ENCODE data around the gene TUBA4A. TPM values are rescaled to one million over a fixed set of nuclear protein-coding genes. Genes with fewer than 3 reads are reported as not detected.
A peak's percentile ranks its signal among the peaks of the same experiment; 100 is the strongest.

TUBA4A gene
- polyA plus RNA-seq, 1 experiment = 22.4 TPM

DNA sequence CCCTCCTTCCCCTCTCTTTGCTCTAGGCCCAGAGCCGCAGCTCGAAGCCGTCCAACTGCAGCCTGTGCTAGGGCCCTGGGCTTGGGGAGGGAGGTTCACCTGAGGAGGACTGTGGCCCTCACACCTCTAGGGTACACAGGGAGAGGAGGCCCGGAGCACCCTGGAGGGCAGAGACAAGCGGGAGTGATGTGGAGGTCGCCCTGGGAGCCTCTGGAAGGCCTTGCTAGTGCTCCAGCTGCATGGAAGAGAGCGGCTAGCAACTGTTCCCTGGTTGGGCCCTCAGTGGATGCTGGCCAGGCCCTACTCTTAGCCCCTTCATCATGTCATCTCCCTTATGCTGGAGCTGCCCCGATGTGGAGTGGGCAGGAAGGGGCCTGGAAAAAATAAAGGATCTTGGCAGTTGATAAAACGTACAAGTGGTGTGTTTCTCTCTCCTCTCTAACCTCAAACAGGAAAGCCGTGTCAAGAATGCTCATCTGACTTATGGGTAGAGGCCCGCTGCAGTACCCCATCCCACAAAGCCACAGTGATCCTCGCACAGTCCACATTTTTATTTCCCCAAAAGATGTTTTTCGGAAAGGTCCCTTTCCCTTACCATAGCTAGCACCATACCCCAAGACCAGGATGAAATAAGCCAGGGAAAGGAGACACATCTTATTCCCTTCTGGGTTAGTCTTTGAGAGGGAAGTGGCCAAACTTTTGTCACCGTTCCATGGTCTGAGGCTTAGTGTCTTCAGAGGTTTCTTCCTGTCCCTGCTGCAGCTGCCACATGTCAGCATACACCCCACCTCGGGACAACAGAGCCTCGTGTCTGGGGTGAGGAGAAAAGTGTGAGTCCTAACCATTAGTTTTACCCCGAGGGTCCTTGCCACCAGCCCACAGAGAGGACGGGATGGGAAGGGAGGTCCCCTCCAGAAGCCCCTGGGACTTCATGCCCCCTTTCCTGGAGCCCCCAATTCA is 44.2 kb downstream of the TUBA4A start:
- DNase-seq (ENCODE audit: low read depth, low spot score) = no peak
- TF ChIP-seq, protein P1, sequence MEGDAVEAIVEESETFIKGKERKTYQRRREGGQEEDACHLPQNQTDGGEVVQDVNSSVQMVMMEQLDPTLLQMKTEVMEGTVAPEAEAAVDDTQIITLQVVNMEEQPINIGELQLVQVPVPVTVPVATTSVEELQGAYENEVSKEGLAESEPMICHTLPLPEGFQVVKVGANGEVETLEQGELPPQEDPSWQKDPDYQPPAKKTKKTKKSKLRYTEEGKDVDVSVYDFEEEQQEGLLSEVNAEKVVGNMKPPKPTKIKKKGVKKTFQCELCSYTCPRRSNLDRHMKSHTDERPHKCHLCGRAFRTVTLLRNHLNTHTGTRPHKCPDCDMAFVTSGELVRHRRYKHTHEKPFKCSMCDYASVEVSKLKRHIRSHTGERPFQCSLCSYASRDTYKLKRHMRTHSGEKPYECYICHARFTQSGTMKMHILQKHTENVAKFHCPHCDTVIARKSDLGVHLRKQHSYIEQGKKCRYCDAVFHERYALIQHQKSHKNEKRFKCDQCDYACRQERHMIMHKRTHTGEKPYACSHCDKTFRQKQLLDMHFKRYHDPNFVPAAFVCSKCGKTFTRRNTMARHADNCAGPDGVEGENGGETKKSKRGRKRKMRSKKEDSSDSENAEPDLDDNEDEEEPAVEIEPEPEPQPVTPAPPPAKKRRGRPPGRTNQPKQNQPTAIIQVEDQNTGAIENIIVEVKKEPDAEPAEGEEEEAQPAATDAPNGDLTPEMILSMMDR (IDR thresholded peaks at IDR 0.05; ENCODE audit: low read depth, low read length) = no peak
- ChIA-PET CTCF (interaction anchor here (1.0 to 2.6 kb wide), 3 partner anchors 50 to 300 kb away, joined by 3 to 9 read pairs (median 6); partner anchors contain the start of gene NHEJ1), POLR2A (interaction anchor here (0.6 to 3.6 kb wide), 2 partner anchors 9 to 156 kb away, joined by 4 to 37 read pairs; partner anchors contain the start of gene ABCB6)
- no peak overlapping the region for H3K4me3 ChIP-seq (ENCODE audit: low read depth, low read length)
- H3K9me3 ChIP-seq (ENCODE audit: control insufficient read depth, insufficient read depth, low read length) = no peaks in the 10 kb centered on the region; the same call in none of the 2 replicates
- H3K27ac ChIP-seq (ENCODE audit: low read depth, low read length) = no peak overlapping the region
- no peaks in the 10 kb centered on the region for H3K27me3 ChIP-seq (ENCODE audit: control insufficient read depth, insufficient read depth, low read length)

DNA sequence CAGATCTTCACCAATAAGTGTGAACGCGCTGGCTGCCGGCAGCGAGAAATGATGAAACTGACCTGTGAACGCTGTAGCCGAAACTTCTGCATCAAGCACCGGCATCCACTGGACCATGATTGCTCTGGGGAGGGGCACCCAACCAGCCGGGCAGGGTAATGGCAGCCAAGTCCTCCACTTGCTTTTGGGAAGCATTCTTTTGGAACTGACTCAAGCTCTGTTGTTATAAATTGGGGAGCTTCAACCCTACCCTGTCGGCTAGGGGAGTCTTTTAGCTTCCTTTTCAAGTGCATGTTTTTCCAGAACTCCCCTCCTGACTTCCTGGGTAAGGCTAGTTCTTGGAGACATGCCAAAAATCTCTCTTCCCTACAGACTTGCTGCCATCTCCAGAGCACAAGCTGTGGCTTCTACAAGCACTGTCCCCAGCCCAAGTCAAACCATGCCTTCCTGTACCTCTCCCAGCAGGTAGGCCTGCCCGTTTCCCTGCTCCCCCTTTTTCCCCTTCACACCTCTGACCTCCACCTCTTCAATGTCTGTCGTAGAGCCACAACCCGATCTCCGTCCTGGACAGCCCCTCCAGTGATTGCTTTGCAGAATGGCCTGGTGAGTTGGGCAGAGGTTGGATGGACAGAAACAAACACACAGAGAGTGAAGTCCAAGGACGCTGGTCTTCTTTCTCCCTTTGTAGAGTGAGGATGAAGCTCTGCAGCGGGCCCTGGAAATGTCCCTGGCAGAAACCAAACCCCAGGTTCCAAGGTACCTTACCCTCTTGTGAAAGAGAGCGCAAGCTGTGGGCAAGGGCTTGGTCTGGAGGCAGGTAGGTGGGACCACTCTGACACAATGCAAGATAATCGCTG is 45.6 kb downstream of the TUBA4A start:
- CTCF ChIA-PET = interaction anchor here (0.8 to 2.6 kb wide), 3 partner anchors 37 to 87 kb away, joined by 4 to 9 read pairs (median 6); partner anchors contain the start of gene NHEJ1
- TF ChIP-seq, protein P1 (IDR thresholded peaks at IDR 0.05; ENCODE audit: low read depth, low read length) = no peak
- POLR2A ChIA-PET = interaction anchor here (0.5 to 3.6 kb wide), 6 partner anchors 10 to 181 kb away, joined by 3 to 37 read pairs (median 3); partner anchors contain the start of genes ABCB6, ANKZF1 and ATG9A
- peak overlapping the region; percentile 39 for H3K27ac ChIP-seq (ENCODE audit: low read depth, low read length)
- no peaks in the 10 kb centered on the region for H3K27me3 ChIP-seq (ENCODE audit: control insufficient read depth, insufficient read depth, low read length)
- H3K9me3 ChIP-seq (ENCODE audit: control insufficient read depth, insufficient read depth, low read length) = no peaks in the 10 kb centered on the region; the same call in none of the 2 replicates
- H3K4me3 ChIP-seq (ENCODE audit: low read depth, low read length) = peak overlapping the region; percentile 83
- no peak for DNase-seq (ENCODE audit: low read depth, low spot score)

DNA sequence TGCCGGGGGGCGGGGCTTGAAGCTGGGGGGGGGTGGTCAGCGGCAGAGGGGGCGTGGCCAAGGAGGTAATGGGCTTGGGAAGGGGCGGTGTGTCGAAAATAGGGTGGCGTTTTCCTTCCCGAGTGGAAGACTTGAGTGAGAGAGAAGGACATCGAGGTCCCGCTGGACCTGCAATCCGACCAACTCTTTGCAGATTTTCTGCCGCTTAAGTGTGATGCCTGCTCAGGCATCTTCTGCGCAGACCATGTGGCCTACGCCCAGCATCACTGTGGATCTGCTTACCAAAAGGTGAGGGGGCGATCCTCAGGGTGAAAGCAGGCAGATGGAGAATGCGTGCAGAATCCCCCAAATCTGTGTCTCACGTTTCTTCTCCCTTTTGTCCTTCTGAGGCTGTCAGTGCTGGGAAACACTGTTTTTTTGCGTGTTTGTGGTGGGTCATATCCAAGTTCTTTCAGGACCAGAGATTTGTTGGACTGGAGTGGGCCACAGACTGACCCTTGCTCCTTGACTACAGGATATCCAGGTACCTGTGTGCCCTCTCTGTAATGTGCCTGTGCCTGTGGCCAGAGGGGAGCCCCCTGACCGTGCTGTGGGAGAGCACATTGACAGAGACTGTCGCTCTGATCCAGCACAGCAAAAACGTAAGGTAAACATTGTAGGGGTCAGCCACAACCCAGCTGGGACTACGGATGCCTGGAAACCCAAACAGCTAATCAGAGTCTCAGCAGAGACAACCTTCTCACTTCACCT is 46.4 kb downstream of the TUBA4A start:
- no peaks in the 10 kb centered on the region; the same call in none of the 2 replicates for H3K9me3 ChIP-seq (ENCODE audit: control insufficient read depth, insufficient read depth, low read length)
- POLR2A ChIA-PET = interaction anchor here (0.5 to 3.6 kb wide), 11 partner anchors 8 to 181 kb away, joined by 3 to 37 read pairs (median 3); partner anchors contain the start of genes ABCB6, ANKZF1, ATG9A and CNPPD1
- TF ChIP-seq, protein P1 (IDR thresholded peaks at IDR 0.05; ENCODE audit: low read depth, low read length) = no peak
- DNase-seq (ENCODE audit: low read depth, low spot score) = no peak
- CTCF ChIA-PET = interaction anchor here (1.8 to 2.6 kb wide), 3 partner anchors 48 to 88 kb away, joined by 5 to 9 read pairs (median 6); partner anchors contain the start of gene NHEJ1
- H3K27ac ChIP-seq (ENCODE audit: low read depth, low read length) = peak overlapping the region; percentile 78
- H3K4me3 ChIP-seq (ENCODE audit: low read depth, low read length) = peak overlapping the region; percentile 83
- no peaks in the 10 kb centered on the region for H3K27me3 ChIP-seq (ENCODE audit: control insufficient read depth, insufficient read depth, low read length)

DNA sequence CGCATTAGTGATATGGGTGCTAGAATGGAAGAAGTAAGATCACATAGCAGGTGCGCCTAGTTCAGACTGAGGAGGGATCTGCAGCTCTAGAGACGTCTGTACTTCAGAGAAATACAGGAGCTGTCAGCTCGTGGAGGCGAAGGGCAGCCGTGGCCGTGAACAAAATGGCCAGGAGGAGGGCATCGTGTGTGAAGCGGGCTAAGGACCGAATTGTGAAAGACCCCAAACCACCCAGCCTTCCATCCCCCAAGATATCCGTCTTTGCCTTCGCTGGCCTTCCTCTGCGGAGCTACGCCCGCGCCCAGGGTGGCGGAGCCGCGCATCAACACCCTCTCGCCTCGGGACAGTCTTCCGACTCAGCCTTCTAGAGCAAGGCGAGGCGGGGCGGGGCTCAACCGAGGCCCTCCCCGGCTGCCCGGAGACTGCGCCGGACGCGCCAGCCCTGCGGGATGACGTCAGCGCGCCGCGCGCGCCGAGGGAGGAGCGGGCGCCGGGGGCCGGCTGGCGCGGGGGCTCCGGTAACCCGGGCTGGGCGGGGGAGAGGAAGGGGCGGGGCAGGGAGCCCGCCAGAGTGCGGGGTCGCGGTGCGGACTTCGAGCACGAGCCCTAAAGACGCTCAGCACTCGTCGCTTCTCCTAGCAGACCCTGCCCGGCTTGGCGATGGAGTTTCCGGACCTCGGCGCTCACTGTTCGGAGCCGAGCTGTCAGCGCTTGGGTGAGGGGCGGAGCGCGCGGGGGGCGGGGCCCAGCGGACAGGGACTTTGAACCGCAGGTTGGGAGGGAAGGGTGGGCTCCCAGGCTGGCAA is 47.2 kb downstream of the TUBA4A start, which contains the start of gene ZFAND2B:
Gene ZFAND2B, plus strand, starts transcription at position 455 of the 806 bp plus-strand sequence. Its CDS starts 206 bp downstream, at position 661.
- Histone ChIP-seq H3K9me3 (ENCODE audit: control insufficient read depth, insufficient read depth, low read length) (peaks cover under 1% of the 10 kb centered on the region), H3K27ac (ENCODE audit: low read depth, low read length) (peak within 1 kb of the TSS; percentile 78), H3K4me3 (ENCODE audit: low read depth, low read length) (peak within 1 kb of the TSS; percentile 83), H3K27me3 (ENCODE audit: control insufficient read depth, insufficient read depth, low read length) (no peaks in the 10 kb centered on the region)
- peak; percentile 69 for DNase-seq (ENCODE audit: low read depth, low spot score)
- CTCF ChIA-PET = interaction anchor here (0.6 to 2.6 kb wide), 8 partner anchors 30 to 308 kb away, joined by 3 to 9 read pairs (median 3); partner anchors contain the start of gene CNPPD1
- POLR2A ChIA-PET = interaction anchor here (0.6 to 3.6 kb wide), 10 partner anchors 9 to 182 kb away, joined by 3 to 37 read pairs (median 4); partner anchors contain the start of genes ABCB6, CNPPD1, GLB1L and STK16
- TF ChIP-seq, protein P1 (IDR thresholded peaks at IDR 0.05; ENCODE audit: low read depth, low read length) = no peak; the same call in 1 of the 2 replicates
